B cell (primary cell): Measurements from ENCODE around the gene NRIP3. TPM values are rescaled to one million over a fixed set of nuclear protein-coding genes. Genes with fewer than 3 reads are reported as not detected.

Experiments
- ATAC-seq: fragments of 200-7000 bp; cut with Tn5 transposase; one replicate; pipeline ENCODE4 v1.10.0; 2021; ENCODE audit warnings: low read depth, mild to moderate bottlenecking, moderate number of reproducible peaks, moderate library complexity
- CTCF ChIA-PET: fragments of 350-600 bp; sonication (Branson Sonifier 250); formaldehyde crosslinking; loops from one replicate; lab custom pipeline; 2021; ENCODE audit warnings: antibody characterized with exemption, inconsistent platforms; lab: Charles Lee
- POLR2A ChIA-PET: fragments of 350-600 bp; sonication (Branson Sonifier 250); formaldehyde crosslinking; loops from one replicate; lab custom pipeline; 2021; ENCODE audit warnings: antibody characterized with exemption; lab: Charles Lee
- DNase-seq: peaks from one replicate; pipeline ENCODE4 v3.0.0; 2013
- H2AFZ ChIP-seq: 2 replicates; pipeline ENCODE4 v1.6.1; 2012; ENCODE audit warnings: mild to moderate bottlenecking, low read depth, low read length; ENCODE audit not compliant: insufficient read depth, poor library complexity, severe bottlenecking
- H3K27ac ChIP-seq, 2 donors: 1 replicate in 1 of 2; 2 replicates in 1 of 2; pipeline ENCODE4 v1.5.1; 2012 to 2013; ENCODE audit warnings: low read length in 2 of 2, mild to moderate bottlenecking in 2 of 2, moderate library complexity in 1 of 2
- H3K27me3 ChIP-seq, 4 experiments: fragments of 200-600 bp in 1 of 4; sonication (generic) in 1 of 4; replicated peaks in 1 of 4; 1 replicate in 2 of 4; 2 replicates in 2 of 4; pipeline versions ENCODE4 v1.6.1 to v1.7.0; 2013 to 2016; ENCODE audit warnings: low read length in 3 of 4, mild to moderate bottlenecking in 2 of 4, mixed read lengths in 1 of 4, moderate library complexity in 1 of 4; ENCODE audit not compliant: insufficient read depth in 4 of 4, control insufficient read depth in 3 of 4; ENCODE audit errors: control extremely low read depth in 1 of 4
- H3K36me3 ChIP-seq, 2 experiments: replicated peaks in 1 of 2; 1 replicate in 1 of 2; 2 replicates in 1 of 2; pipeline versions ENCODE4 v1.6.1 to v1.7.1; 2013; ENCODE audit warnings: low read length in 1 of 2; ENCODE audit not compliant: insufficient read depth in 2 of 2, control insufficient read depth in 1 of 2; ENCODE audit errors: control extremely low read depth in 1 of 2, extremely low read depth in 1 of 2
- H3K4me1 ChIP-seq, 2 donors: fragments of 200-600 bp in 1 of 2; sonication (generic) in 1 of 2; 1 replicate in 1 of 2; 2 replicates in 1 of 2; pipeline versions ENCODE4 v1.5.1 to v1.6.1; 2013 to 2017; ENCODE audit warnings: low read length in 2 of 2; ENCODE audit not compliant: control insufficient read depth in 2 of 2, insufficient read depth in 2 of 2
- H3K4me2 ChIP-seq: replicated peaks from 2 replicates; pipeline ENCODE3; 2012; ENCODE audit warnings: mild to moderate bottlenecking, low read depth, low read length; ENCODE audit not compliant: poor library complexity, severe bottlenecking
- H3K4me3 ChIP-seq, 5 experiments: fragments of 200-600 bp in 1 of 5; sonication (generic) in 1 of 5; 1 replicate in 3 of 5; 2 replicates in 2 of 5; pipeline versions ENCODE4 v1.5.1 to v1.7.0; 2011 to 2016; ENCODE audit warnings: low read length in 4 of 5, mild to moderate bottlenecking in 4 of 5, low read depth in 2 of 5, control low read depth in 1 of 5, moderate library complexity in 1 of 5; ENCODE audit not compliant: insufficient read depth in 1 of 5; ENCODE audit errors: control extremely low read depth in 1 of 5, extremely low read depth in 1 of 5
- H3K79me2 ChIP-seq: fragments of 200-600 bp; sonication (generic); one replicate; pipeline ENCODE4 v1.6.0; 2016; ENCODE audit warnings: low read length; ENCODE audit not compliant: control insufficient read depth, insufficient read depth
- H3K9ac ChIP-seq: fragments of 200-600 bp; sonication (generic); 2 replicates; pipeline ENCODE4 v1.6.1; 2017; ENCODE audit warnings: mild to moderate bottlenecking, low read length, moderate library complexity
- H3K9me3 ChIP-seq, 3 donors: one replicate each; pipeline versions ENCODE4 v1.6.1 to v1.7.1; 2013; ENCODE audit warnings: low read length in 2 of 3; ENCODE audit not compliant: control insufficient read depth in 2 of 3, insufficient read depth in 1 of 3; ENCODE audit errors: control extremely low read depth in 1 of 3
- H4K20me1 ChIP-seq: 2 replicates; pipeline ENCODE4 v1.6.0; 2012; ENCODE audit warnings: mild to moderate bottlenecking, low read length; ENCODE audit not compliant: insufficient read depth, control insufficient read depth, poor library complexity, severe bottlenecking
- H3K27ac Mint-ChIP-seq: one replicate; pipeline ENCODE4 v1.8.0; 2021; ENCODE audit warnings: mixed read lengths
- H3K27me3 Mint-ChIP-seq: one replicate; pipeline ENCODE4 v1.8.0; 2021; ENCODE audit warnings: mixed read lengths
- H3K4me1 Mint-ChIP-seq: one replicate; pipeline ENCODE4 v1.8.0; 2021; ENCODE audit warnings: mixed read lengths
- H3K4me3 Mint-ChIP-seq: one replicate; pipeline ENCODE4 v1.8.0; 2021; ENCODE audit warnings: mixed read lengths
- H3K9me3 Mint-ChIP-seq: one replicate; pipeline ENCODE4 v1.8.0; 2022; ENCODE audit warnings: mixed read lengths; ENCODE audit not compliant: insufficient read depth
- EZH2 ChIP-seq: IDR thresholded peaks from 2 replicates; pipeline ENCODE4 v1.6.1; 2012; ENCODE audit warnings: borderline replicate concordance, low read depth, mild to moderate bottlenecking, moderate library complexity, low read length; ENCODE audit not compliant: insufficient read depth, poor library complexity, severe bottlenecking
- WGBS: methylation state at CpG from one replicate; pipeline ENCODE4 v1.1.5; 2013; ENCODE audit warnings: missing lambda C conversion rate; ENCODE audit not compliant: insufficient coverage; 5-methylcytosine and 5-hydroxymethylcytosine counted together
- intact Hi-C: fragments of 100-400 bp; cut with micrococcal nuclease; formaldehyde crosslinking; loops from one replicate; pipeline ENCODE4 v1.10.0; 2022
- polyA plus RNA-seq: library from polyadenylated mRNA; depleted of rRNA; stranded (reverse); fragments of >200 nt; gene quantifications from 2 replicates; pipeline ENCODE4 v1.2.3, GENCODE V29; 2012
- total RNA-seq, 2 donors: library from RNA; stranded (reverse); fragments of 120-200 nt in 1 of 2; gene quantifications; 1 replicate in 1 of 2; 2 replicates in 1 of 2; pipeline versions ENCODE4 v1.2.3 to v1.2.4, GENCODE V29; 2013 to 2022
- TF ChIP-seq, protein P1 (sequence below): fragments of 200-600 bp; IDR thresholded peaks from one replicate; pipeline ENCODE4 v1.8.0; 2022; ENCODE audit warnings: antibody characterized with exemption, mild to moderate bottlenecking

The NRIP3 gene
- total and polyA plus RNA-seq, 2 donors (not counting 1 experiment from before 2014, with no cell fraction given), result 0.13 to 0.59 TPM

- H3K4me2 ChIP-seq, result no peak overlapping the region
- Mint-ChIP-seq H3K27me3 (peaks cover 30% of the 10 kb centered on the region), H3K4me3 (no peak overlapping the region), H3K4me1 (no peaks in the 10 kb centered on the region), H3K27ac (no peak overlapping the region), H3K9me3 (no peaks in the 10 kb centered on the region)
- H2AFZ ChIP-seq, result no peak overlapping the region
- no peaks in the 10 kb centered on the region for H3K36me3 ChIP-seq
- ChIA-PET CTCF (no interaction called here), POLR2A (no interaction called here)
- no peak overlapping the region for H3K9ac ChIP-seq
- DNase-seq, result no peak
- no peak overlapping the region for H3K4me3 ChIP-seq
- H3K79me2 ChIP-seq, result no peaks in the 10 kb centered on the region
- no peak for ATAC-seq
- H4K20me1 ChIP-seq, result no peaks in the 10 kb centered on the region
- TF ChIP-seq EZH2, result no peak
- TF ChIP-seq, protein P1, sequence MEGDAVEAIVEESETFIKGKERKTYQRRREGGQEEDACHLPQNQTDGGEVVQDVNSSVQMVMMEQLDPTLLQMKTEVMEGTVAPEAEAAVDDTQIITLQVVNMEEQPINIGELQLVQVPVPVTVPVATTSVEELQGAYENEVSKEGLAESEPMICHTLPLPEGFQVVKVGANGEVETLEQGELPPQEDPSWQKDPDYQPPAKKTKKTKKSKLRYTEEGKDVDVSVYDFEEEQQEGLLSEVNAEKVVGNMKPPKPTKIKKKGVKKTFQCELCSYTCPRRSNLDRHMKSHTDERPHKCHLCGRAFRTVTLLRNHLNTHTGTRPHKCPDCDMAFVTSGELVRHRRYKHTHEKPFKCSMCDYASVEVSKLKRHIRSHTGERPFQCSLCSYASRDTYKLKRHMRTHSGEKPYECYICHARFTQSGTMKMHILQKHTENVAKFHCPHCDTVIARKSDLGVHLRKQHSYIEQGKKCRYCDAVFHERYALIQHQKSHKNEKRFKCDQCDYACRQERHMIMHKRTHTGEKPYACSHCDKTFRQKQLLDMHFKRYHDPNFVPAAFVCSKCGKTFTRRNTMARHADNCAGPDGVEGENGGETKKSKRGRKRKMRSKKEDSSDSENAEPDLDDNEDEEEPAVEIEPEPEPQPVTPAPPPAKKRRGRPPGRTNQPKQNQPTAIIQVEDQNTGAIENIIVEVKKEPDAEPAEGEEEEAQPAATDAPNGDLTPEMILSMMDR, result no peak
- no peak overlapping the region for H3K27ac ChIP-seq
- H3K4me1 ChIP-seq, result no peaks in the 10 kb centered on the region
- intact Hi-C loops, result no loop called here
- no peaks in the 10 kb centered on the region for H3K9me3 ChIP-seq
- no CpG with 5 or more reads among the region's 1 CpG for WGBS
- peaks cover 0 to 5% (median 2%) of the 10 kb centered on the region in 4 experiments for H3K27me3 ChIP-seq
Observed at GRCh38 chr11:8989453-8989852, 14.3 kb downstream of the NRIP3 start.

GRCh38 chr11:8988329-8989234, 15.2 kb downstream of the NRIP3 start:
- H4K20me1 ChIP-seq, result no peaks in the 10 kb centered on the region
- Mint-ChIP-seq H3K27ac (no peak overlapping the region), H3K4me3 (no peak overlapping the region), H3K4me1 (no peaks in the 10 kb centered on the region), H3K27me3 (peaks cover 30% of the 10 kb centered on the region), H3K9me3 (no peaks in the 10 kb centered on the region)
- DNase-seq, result no peak
- TF ChIP-seq, protein P1, result no peak
- no peak for TF ChIP-seq EZH2
- ChIA-PET POLR2A (no interaction called here), CTCF (interaction anchor here (1.1 to 1.2 kb wide), 2 partner anchors 14 to 149 kb away, joined by 3 to 4 read pairs; no protein-coding TSS in a partner anchor)
- no peak overlapping the region for H3K9ac ChIP-seq
- H3K27me3 ChIP-seq, result peaks cover 0 to 5% (median 2%) of the 10 kb centered on the region in 4 experiments
- H3K27ac ChIP-seq, result no peak overlapping the region
- intact Hi-C loops, result no loop called here
- H3K79me2 ChIP-seq, result no peaks in the 10 kb centered on the region
- no peak overlapping the region for H3K4me3 ChIP-seq
- no peak overlapping the region for H2AFZ ChIP-seq
- ATAC-seq, result no peak
- H3K4me2 ChIP-seq, result no peak overlapping the region
- H3K4me1 ChIP-seq, result no peaks in the 10 kb centered on the region
- H3K36me3 ChIP-seq, result no peaks in the 10 kb centered on the region
- 100% methylated on average over 1 of the region's 3 CpGs for WGBS
- no peaks in the 10 kb centered on the region for H3K9me3 ChIP-seq
